Transverse colon (tissue), 4 donors: Measurements from ENCODE around the gene OLFML2B.

ENCODE experiments used
- EP300 ChIP-seq: sonication (generic); formaldehyde crosslinking; IDR thresholded peaks from one replicate; pipeline ENCODE4 v1.6.1; 2017; ENCODE audit warnings: antibody characterized with exemption, low read depth
- POLR2A ChIP-seq: fragments of 450-650 bp; IDR thresholded peaks from one replicate; pipeline ENCODE4 v1.6.1; 2016; ENCODE audit warnings: antibody characterized with exemption, mild to moderate bottlenecking, moderate library complexity
- POLR2AphosphoS5 ChIP-seq, 3 donors: sonication (generic); formaldehyde crosslinking; IDR thresholded peaks; one replicate each; pipeline ENCODE4 v1.6.1; 2016; ENCODE audit warnings: antibody characterized with exemption in 3 of 3
- TF ChIP-seq, protein P1 (sequence below), 5 experiments: fragments of 200-600 bp in 3 of 5; fragments of 450-650 bp in 2 of 5; sonication (generic) in 3 of 5; IDR thresholded peaks; 1 replicate in 2 of 5; 2 replicates in 3 of 5; pipeline ENCODE4 v1.5.1; 2016 to 2017; ENCODE audit warnings: antibody characterized with exemption in 5 of 5, inconsistent platforms in 3 of 5, mild to moderate bottlenecking in 2 of 5, moderate library complexity in 1 of 5

DNA sequence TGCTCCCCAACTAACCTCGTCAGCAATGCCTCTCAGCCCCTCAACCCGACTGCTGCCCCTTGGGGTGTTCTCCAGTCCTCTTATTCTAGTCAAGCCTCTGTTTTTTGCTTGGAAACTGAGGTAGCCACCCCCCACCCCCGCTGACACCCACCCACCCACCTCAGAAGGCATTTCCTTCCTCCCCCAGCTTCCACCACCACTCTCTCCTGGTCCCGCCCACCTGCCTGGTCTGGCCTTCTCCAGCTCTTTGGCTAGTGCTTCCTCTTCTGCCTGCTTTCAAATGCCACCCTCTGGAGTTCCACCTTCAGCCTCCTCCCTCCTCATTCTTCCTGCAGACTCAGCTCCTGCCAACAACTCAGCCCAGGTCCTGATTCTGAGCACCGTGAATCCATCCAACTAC is 35.3 kb downstream of the OLFML2B start:
- no peak for TF ChIP-seq POLR2A
- TF ChIP-seq EP300 = no peak
- TF ChIP-seq, protein P1, sequence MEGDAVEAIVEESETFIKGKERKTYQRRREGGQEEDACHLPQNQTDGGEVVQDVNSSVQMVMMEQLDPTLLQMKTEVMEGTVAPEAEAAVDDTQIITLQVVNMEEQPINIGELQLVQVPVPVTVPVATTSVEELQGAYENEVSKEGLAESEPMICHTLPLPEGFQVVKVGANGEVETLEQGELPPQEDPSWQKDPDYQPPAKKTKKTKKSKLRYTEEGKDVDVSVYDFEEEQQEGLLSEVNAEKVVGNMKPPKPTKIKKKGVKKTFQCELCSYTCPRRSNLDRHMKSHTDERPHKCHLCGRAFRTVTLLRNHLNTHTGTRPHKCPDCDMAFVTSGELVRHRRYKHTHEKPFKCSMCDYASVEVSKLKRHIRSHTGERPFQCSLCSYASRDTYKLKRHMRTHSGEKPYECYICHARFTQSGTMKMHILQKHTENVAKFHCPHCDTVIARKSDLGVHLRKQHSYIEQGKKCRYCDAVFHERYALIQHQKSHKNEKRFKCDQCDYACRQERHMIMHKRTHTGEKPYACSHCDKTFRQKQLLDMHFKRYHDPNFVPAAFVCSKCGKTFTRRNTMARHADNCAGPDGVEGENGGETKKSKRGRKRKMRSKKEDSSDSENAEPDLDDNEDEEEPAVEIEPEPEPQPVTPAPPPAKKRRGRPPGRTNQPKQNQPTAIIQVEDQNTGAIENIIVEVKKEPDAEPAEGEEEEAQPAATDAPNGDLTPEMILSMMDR (IDR thresholded peaks at IDR 0.05) = no peak
- TF ChIP-seq POLR2AphosphoS5 (IDR thresholded peaks at IDR 0.05) = no peak
